OCI-LY1 (cell line): Measurements from ENCODE around the gene YTHDC1.

Source experiments
- H2AFZ ChIP-seq: fragments of 200-600 bp; sonication (generic), shearing (Covaris generic); 2 replicates; pipeline ENCODE4 v1.6.0; 2014; ENCODE audit warnings: antibody characterized with exemption, mild to moderate bottlenecking, low read length
- H3F3A ChIP-seq: fragments of 200-600 bp; sonication (generic), shearing (Covaris generic); 2 replicates; pipeline ENCODE4 v1.6.0; 2014; ENCODE audit warnings: mild to moderate bottlenecking, antibody characterized with exemption, low read length, moderate library complexity; ENCODE audit not compliant: insufficient read depth
- H3K27ac ChIP-seq: fragments of 200-600 bp; sonication (generic); 2 replicates; pipeline ENCODE4 v1.5.1; 2014; ENCODE audit warnings: low read length, mixed run types, mild to moderate bottlenecking, low read depth; ENCODE audit not compliant: poor library complexity, severe bottlenecking
- H3K27me3 ChIP-seq: fragments of 200-600 bp; sonication (generic); 2 replicates; pipeline ENCODE4 v1.6.0; 2014; ENCODE audit warnings: antibody characterized with exemption, mild to moderate bottlenecking, low read length, moderate library complexity; ENCODE audit not compliant: insufficient read depth
- H3K36me3 ChIP-seq: fragments of 200-600 bp; sonication (generic); 2 replicates; pipeline ENCODE4 v1.6.1; 2014; ENCODE audit warnings: mild to moderate bottlenecking, antibody characterized with exemption, low read length, moderate library complexity, mixed read lengths; ENCODE audit not compliant: insufficient read depth
- H3K4me1 ChIP-seq: fragments of 200-600 bp; sonication (generic); 2 replicates; pipeline ENCODE4 v1.5.1; 2014; ENCODE audit warnings: mild to moderate bottlenecking, low read length, moderate library complexity; ENCODE audit not compliant: insufficient read depth, severe bottlenecking
- H3K4me2 ChIP-seq: fragments of 200-600 bp; sonication (generic), shearing (Covaris generic); 2 replicates; pipeline ENCODE4 v1.6.1; 2014; ENCODE audit warnings: low read length
- H3K4me3 ChIP-seq: fragments of 200-600 bp; sonication (generic); 2 replicates; pipeline ENCODE4 v1.5.1; 2014; ENCODE audit warnings: low read length, low read depth, mild to moderate bottlenecking, mixed read lengths; ENCODE audit not compliant: poor library complexity, severe bottlenecking
- H3K79me2 ChIP-seq: fragments of 200-600 bp; shearing (Covaris generic); 2 replicates; pipeline ENCODE4 v1.6.1; 2016; ENCODE audit warnings: mixed run types, low read length, mixed read lengths; ENCODE audit not compliant: insufficient read depth
- H3K9ac ChIP-seq: fragments of 200-600 bp; sonication (generic), shearing (Covaris generic); 2 replicates; pipeline ENCODE4 v1.6.1; 2014; ENCODE audit warnings: mild to moderate bottlenecking, low read length, mixed read lengths
- H3K9me2 ChIP-seq: fragments of 200-600 bp; sonication (generic), shearing (Covaris generic); 2 replicates; pipeline ENCODE4 v1.6.1; 2014; ENCODE audit warnings: low read depth, mild to moderate bottlenecking, low read length, mixed read lengths
- H3K9me3 ChIP-seq: fragments of 200-600 bp; shearing (Covaris generic); 2 replicates; pipeline ENCODE4 v1.6.1; 2014; ENCODE audit warnings: low read length, mixed read lengths
- H4K20me1 ChIP-seq: fragments of 200-600 bp; sonication (generic), shearing (Covaris generic); 2 replicates; pipeline ENCODE4 v1.6.0; 2016; ENCODE audit warnings: mild to moderate bottlenecking, low read length; ENCODE audit not compliant: insufficient read depth
- CTCF ChIP-seq: fragments of 200-600 bp; sonication (generic), shearing (Covaris generic); IDR thresholded peaks from 2 replicates; pipeline ENCODE4 v1.5.1; 2017; ENCODE audit warnings: mild to moderate bottlenecking, antibody characterized with exemption, low read length, moderate library complexity, mixed read lengths
- EZH2 ChIP-seq: fragments of 200-600 bp; sonication (generic), shearing (Covaris generic); IDR thresholded peaks from 2 replicates; pipeline ENCODE4 v1.8.0; 2017; ENCODE audit warnings: borderline replicate concordance, mixed run types, mild to moderate bottlenecking, antibody characterized with exemption, low read length, moderate library complexity, mixed read lengths

YTHDC1 gene

DNA sequence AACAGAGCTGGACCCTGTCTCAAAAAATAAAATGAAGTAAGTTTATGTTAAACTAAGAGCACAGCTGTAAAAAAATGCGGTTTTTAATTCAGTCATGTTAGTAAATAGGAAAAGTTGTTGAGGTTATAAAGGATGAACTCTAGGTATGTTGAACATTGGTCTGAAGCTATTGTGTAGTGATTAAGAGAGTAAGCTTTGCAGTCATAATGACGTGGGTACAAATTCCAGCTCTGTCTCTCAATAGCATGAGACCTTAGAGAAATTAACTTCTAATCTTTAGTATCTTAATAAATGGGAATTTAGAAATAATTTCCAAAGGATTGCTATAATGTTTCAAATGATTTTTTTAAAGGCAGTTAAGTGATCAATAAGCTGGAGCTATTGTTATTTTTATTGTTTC, 2.9 kb upstream of the YTHDC1 start:
- Histone ChIP-seq H3K4me1 (peaks cover 8% of the 10 kb centered on the region), H3K27me3 (no peaks in the 10 kb centered on the region), H3K79me2 (peaks cover 15% of the 10 kb centered on the region), H3K9me3 (no peaks in the 10 kb centered on the region), H3K27ac (no peak overlapping the region), H2AFZ (no peak overlapping the region), H3F3A (no peaks in the 10 kb centered on the region), H3K4me3 (no peak overlapping the region), H3K36me3 (no peaks in the 10 kb centered on the region), H3K9me2 (no peaks in the 10 kb centered on the region), H3K9ac (no peak overlapping the region), H4K20me1 (no peaks in the 10 kb centered on the region), H3K4me2 (no peak overlapping the region)
- TF ChIP-seq CTCF (no peak), EZH2 (no peak)

- Histone ChIP-seq H3K4me2 (peak overlapping the region; percentile 86), H3K27ac (peak overlapping the region; percentile 52), H2AFZ (no peak overlapping the region), H3K9ac (peak overlapping the region; percentile 80), H3K27me3 (no peaks in the 10 kb centered on the region), H3K79me2 (peaks cover 51% of the 10 kb centered on the region), H3K4me3 (peak overlapping the region; percentile 95), H4K20me1 (peaks cover 5% of the 10 kb centered on the region; the same call in 1 of the 2 replicates), H3K9me3 (no peaks in the 10 kb centered on the region), H3F3A (no peaks in the 10 kb centered on the region), H3K36me3 (peaks cover 16% of the 10 kb centered on the region; the same call in 1 of the 2 replicates), H3K9me2 (no peaks in the 10 kb centered on the region), H3K4me1 (peaks cover 35% of the 10 kb centered on the region)
- TF ChIP-seq CTCF (no peak), EZH2 (no peak)
Measured at GRCh38 chr4:68349279-68349648, 626 bp downstream of the YTHDC1 start.

DNA sequence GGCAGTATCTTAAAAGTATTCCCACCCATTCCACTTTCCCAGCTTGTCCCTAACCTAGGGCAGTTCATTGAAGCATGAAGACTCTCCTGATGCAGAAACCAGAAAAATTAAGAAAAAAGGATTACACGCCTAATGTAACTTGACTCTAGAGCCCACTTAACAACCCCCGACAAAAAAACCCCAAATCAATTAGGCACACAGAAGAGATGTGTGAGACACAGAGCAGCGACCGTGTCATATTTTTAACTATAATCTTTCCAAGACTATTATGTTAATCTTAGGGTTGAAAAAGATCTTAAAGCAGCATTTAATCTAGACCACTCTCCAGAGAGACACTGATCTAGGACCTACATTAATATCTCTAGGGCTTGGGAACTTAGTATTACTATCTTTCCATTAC, 1.3 kb downstream of the YTHDC1 start:
- H3K79me2 ChIP-seq: peaks cover 58% of the 10 kb centered on the region
- peak overlapping the region; percentile 95 for H3K4me3 ChIP-seq
- H3F3A ChIP-seq: no peaks in the 10 kb centered on the region
- H3K9ac ChIP-seq: peak overlapping the region; percentile 80
- H3K27me3 ChIP-seq: no peaks in the 10 kb centered on the region
- H3K4me2 ChIP-seq: peak overlapping the region; percentile 86
- H3K9me3 ChIP-seq: no peaks in the 10 kb centered on the region
- TF ChIP-seq EZH2 (no peak), CTCF (no peak)
- H3K36me3 ChIP-seq: peaks cover 16% of the 10 kb centered on the region; the same call in 1 of the 2 replicates
- H3K9me2 ChIP-seq: no peaks in the 10 kb centered on the region
- H3K4me1 ChIP-seq: peaks cover 37% of the 10 kb centered on the region
- H3K27ac ChIP-seq: peak overlapping the region; percentile 52
- peaks cover 5% of the 10 kb centered on the region; the same call in 1 of the 2 replicates for H4K20me1 ChIP-seq
- H2AFZ ChIP-seq: no peak overlapping the region
